ENCODE measurements around the gene DLGAP1. TPM values are rescaled to one million over a fixed set of nuclear protein-coding genes. Genes with fewer than 3 reads are reported as not detected.

DLGAP1 gene
- total and polyA plus RNA-seq, 2 of the 13 experiments (the other 11 are each of a cell fraction or from before 2014, with no cell fraction given), result 0.01 TPM; not detected in 1

DNA sequence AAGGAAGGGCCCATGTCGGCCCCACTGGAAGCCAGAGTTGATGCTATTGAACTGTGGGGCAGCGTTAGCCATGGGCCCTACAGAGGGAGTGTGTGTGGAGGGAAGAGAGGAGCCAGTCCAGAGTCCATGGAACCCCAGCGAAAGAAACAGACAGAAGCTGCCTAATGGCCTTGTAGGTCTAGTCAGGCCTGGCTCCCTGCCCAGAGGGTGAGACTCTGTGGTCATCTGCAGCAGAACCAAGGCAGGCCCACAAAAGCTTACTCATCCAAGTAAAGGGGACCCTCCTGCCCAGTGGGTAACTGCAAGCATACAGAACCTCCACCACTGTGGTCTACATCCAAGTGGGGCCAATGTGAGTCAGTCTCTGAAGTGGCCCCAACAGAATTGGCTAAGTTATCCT is 565.3 kb downstream of the DLGAP1 start:
- no peak for TF ChIP-seq ZSCAN30 (CRISPR knock-in tag; IDR thresholded peaks at IDR 0.05)
- no peak for TF ChIP-seq KDM5B (CRISPR knock-in tag; IDR thresholded peaks at IDR 0.05; ENCODE audit: borderline replicate concordance)
- TF ChIP-seq ZNF562 (CRISPR knock-in tag; IDR thresholded peaks at IDR 0.05; ENCODE audit: borderline replicate concordance), result no peak
- TF ChIP-seq NFYC (CRISPR knock-in tag; IDR thresholded peaks at IDR 0.05), result no peak
- TF ChIP-seq CEBPB (IDR thresholded peaks at IDR 0.05; ENCODE audit: borderline replicate concordance, low read depth, low read length), result no peak
- TF ChIP-seq TEAD3 (CRISPR knock-in tag; optimal IDR thresholded peaks at IDR 0.05; ENCODE audit: borderline replicate concordance), result no peak
- no peak for TF ChIP-seq RBM39 (IDR thresholded peaks at IDR 0.05; ENCODE audit: low read depth, low read length, poor library complexity, severe bottlenecking)
- TF ChIP-seq ZFP41 (CRISPR knock-in tag; IDR thresholded peaks at IDR 0.05; ENCODE audit: borderline replicate concordance), result no peak
- no peak for TF ChIP-seq ZNF513 (CRISPR knock-in tag; conservative IDR thresholded peaks at IDR 0.05)
- TF ChIP-seq FOXC1 (CRISPR knock-in tag; IDR thresholded peaks at IDR 0.05; ENCODE audit: borderline replicate concordance), result no peak
- TF ChIP-seq RBM22 (optimal IDR thresholded peaks at IDR 0.05; ENCODE audit: low read length), result no peak
- TF ChIP-seq, protein P1, sequence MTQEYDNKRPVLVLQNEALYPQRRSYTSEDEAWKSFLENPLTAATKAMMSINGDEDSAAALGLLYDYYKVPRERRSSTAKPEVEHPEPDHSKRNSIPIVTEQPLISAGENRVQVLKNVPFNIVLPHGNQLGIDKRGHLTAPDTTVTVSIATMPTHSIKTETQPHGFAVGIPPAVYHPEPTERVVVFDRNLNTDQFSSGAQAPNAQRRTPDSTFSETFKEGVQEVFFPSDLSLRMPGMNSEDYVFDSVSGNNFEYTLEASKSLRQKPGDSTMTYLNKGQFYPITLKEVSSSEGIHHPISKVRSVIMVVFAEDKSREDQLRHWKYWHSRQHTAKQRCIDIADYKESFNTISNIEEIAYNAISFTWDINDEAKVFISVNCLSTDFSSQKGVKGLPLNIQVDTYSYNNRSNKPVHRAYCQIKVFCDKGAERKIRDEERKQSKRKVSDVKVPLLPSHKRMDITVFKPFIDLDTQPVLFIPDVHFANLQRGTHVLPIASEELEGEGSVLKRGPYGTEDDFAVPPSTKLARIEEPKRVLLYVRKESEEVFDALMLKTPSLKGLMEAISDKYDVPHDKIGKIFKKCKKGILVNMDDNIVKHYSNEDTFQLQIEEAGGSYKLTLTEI (CRISPR knock-in tag; conservative IDR thresholded peaks at IDR 0.05), result no peak
- TF ChIP-seq ZMAT5 (CRISPR knock-in tag; IDR thresholded peaks at IDR 0.05; ENCODE audit: borderline replicate concordance, low read depth), result no peak
- TF ChIP-seq JARID2 (CRISPR knock-in tag; IDR thresholded peaks at IDR 0.05; ENCODE audit: insufficient replicate concordance), result no peak
- TF ChIP-seq IRX3 (CRISPR knock-in tag; IDR thresholded peaks at IDR 0.05; ENCODE audit: borderline replicate concordance, low read depth), result no peak
- TF ChIP-seq, protein P2, sequence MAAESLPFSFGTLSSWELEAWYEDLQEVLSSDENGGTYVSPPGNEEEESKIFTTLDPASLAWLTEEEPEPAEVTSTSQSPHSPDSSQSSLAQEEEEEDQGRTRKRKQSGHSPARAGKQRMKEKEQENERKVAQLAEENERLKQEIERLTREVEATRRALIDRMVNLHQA (CRISPR knock-in tag; IDR thresholded peaks at IDR 0.05), result no peak
- TF ChIP-seq ZNF549 (CRISPR knock-in tag; IDR thresholded peaks at IDR 0.05), result no peak
- TF ChIP-seq NBN (conservative IDR thresholded peaks at IDR 0.05), result no peak
- no peak for TF ChIP-seq SKI (IDR thresholded peaks at IDR 0.05; ENCODE audit: partially characterized antibody)
- TF ChIP-seq, protein P3, sequence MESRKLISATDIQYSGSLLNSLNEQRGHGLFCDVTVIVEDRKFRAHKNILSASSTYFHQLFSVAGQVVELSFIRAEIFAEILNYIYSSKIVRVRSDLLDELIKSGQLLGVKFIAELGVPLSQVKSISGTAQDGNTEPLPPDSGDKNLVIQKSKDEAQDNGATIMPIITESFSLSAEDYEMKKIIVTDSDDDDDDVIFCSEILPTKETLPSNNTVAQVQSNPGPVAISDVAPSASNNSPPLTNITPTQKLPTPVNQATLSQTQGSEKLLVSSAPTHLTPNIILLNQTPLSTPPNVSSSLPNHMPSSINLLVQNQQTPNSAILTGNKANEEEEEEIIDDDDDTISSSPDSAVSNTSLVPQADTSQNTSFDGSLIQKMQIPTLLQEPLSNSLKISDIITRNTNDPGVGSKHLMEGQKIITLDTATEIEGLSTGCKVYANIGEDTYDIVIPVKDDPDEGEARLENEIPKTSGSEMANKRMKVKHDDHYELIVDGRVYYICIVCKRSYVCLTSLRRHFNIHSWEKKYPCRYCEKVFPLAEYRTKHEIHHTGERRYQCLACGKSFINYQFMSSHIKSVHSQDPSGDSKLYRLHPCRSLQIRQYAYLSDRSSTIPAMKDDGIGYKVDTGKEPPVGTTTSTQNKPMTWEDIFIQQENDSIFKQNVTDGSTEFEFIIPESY (CRISPR knock-in tag; IDR thresholded peaks at IDR 0.05), result no peak
- CTCF ChIA-PET (ENCODE audit: low intra/inter-chr PET ratio, low total read pairs), result no interaction called here
- Histone ChIP-seq H3K27ac (ENCODE audit: extremely low read length, insufficient read depth, low read length) (no peak overlapping the region), H2AFZ (ENCODE audit: low read length) (no peak overlapping the region), H3K27me3 (ENCODE audit: control insufficient read depth in 1 of 2, insufficient read depth in 2 of 2, low read length in 2 of 2) (no peaks in the 10 kb centered on the region; a peak in 1 of 5 replicates), H3K9me3 (ENCODE audit: low read length) (no peaks in the 10 kb centered on the region), H3K36me3 (replicated peaks in 1 of 2; ENCODE audit: control insufficient read depth in 1 of 2, insufficient read depth in 2 of 2, low read length in 2 of 2) (no peaks in the 10 kb centered on the region), H3K79me2 (ENCODE audit: insufficient read depth, low read length) (no peaks in the 10 kb centered on the region), H3K4me1 (ENCODE audit: insufficient read depth, low read length) (no peaks in the 10 kb centered on the region), H3K9ac (ENCODE audit: insufficient read depth, low read depth, low read length) (no peak overlapping the region), H3K4me2 (ENCODE audit: low read depth, low read length) (no peak overlapping the region), H4K20me1 (ENCODE audit: insufficient read depth, low read length) (no peaks in the 10 kb centered on the region), H3K4me3 (replicated peaks in 1 of 3; ENCODE audit: insufficient read depth in 1 of 3, low read depth in 2 of 3, low read length in 3 of 3) (no peak overlapping the region)
- DNase-seq (ENCODE audit: low spot score) (peak; percentile 9), ATAC-seq (peak; percentile 61; the same call in 2 of the 3 replicates), FAIRE-seq (no peak)
- BruUV-seq (replicated peaks), result no TSS peak
- POLR2A ChIA-PET, result no interaction called here
- 3% methylated on average over 3 of the region's 3 CpGs for WGBS (ENCODE audit: low lambda C conversion rate)
- intact Hi-C loops (cut with micrococcal nuclease; ENCODE audit: unreplicated experiment), result loop anchor here (5.0 kb wide), 1 partner anchor 1013 kb away; no protein-coding TSS in a partner anchor
- in situ Hi-C loops (cut with HindIII; ENCODE audit: extremely low pct_ligation_motif_present, low pct_unique_long_range_greater_than_20kb), result no loop called here

Measured in HepG2 (cell line).